IMR-90 (cell line): ENCODE measurements around the gene TMEM191B.
"Not testable (repeated sequence)": the region's sequence is repeated elsewhere in the genome, so short reads cannot be mapped to it uniquely, and the experiment has no call there.

Experiments
- CHD1 ChIP-seq: IDR thresholded peaks from 2 replicates; pipeline ENCODE4 v1.6.1; 2012; ENCODE audit warnings: low read depth, low read length, improper control_type of control experiment
- POLR2A ChIP-seq: IDR thresholded peaks from 2 replicates; pipeline ENCODE4 v1.6.1; 2012; ENCODE audit warnings: mild to moderate bottlenecking, low read depth, low read length
- RAD21 ChIP-seq: IDR thresholded peaks from 2 replicates; pipeline ENCODE4 v1.6.1; 2012; ENCODE audit warnings: low read length, improper control_type of control experiment
- RFX5 ChIP-seq: IDR thresholded peaks from 2 replicates; pipeline ENCODE4 v1.8.0; 2012; ENCODE audit warnings: low read depth, mild to moderate bottlenecking, low read length, moderate library complexity
- SMC3 ChIP-seq: fragments of 150-350 bp; IDR thresholded peaks from 2 replicates; pipeline ENCODE4 v1.6.1; 2016; ENCODE audit warnings: low read depth, mild to moderate bottlenecking, antibody characterized with exemption, low read length, moderate library complexity
- TF ChIP-seq, protein P1 (sequence below): conservative IDR thresholded peaks from 2 replicates; pipeline ENCODE4 v1.5.1; 2012; ENCODE audit warnings: mild to moderate bottlenecking, low read depth, low read length, improper control_type of control experiment

DNA sequence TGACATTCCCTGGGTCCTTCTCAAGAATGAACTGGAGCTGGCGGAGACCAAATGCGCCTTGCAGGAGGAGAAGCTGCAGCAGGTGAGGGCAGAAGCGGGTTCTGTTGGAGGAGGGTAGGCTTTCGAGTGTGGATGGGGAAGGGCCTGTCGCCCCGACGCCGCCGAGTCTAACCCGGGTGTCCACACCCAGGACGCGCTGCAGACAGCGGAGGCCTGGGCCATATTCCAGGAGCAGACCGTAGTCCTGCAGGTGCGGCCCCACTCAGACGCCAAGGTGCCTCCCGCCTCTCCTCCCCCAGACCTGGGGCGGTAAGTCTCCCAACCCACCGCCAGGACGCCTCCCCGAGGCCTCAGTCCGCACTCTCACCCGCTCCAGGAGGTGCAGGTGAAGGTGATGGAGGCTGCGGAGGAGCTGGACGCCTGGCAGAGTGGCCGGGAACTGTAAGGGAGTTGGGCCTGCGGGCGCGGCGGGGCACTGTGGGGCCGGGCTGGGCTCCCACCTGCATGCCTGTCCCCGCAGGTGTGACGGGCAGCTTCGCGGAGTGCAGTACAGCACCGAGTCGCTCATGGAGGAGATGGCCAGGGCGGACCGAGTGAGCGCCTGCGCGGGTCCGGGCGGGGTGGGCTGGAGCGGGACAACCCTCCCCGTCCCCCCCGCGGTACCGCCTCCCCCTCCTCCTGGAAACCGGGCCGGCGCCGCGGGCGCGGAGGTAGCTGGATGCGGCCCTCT lies 2.0 kb downstream of the TMEM191B start:
- TF ChIP-seq, protein P1, sequence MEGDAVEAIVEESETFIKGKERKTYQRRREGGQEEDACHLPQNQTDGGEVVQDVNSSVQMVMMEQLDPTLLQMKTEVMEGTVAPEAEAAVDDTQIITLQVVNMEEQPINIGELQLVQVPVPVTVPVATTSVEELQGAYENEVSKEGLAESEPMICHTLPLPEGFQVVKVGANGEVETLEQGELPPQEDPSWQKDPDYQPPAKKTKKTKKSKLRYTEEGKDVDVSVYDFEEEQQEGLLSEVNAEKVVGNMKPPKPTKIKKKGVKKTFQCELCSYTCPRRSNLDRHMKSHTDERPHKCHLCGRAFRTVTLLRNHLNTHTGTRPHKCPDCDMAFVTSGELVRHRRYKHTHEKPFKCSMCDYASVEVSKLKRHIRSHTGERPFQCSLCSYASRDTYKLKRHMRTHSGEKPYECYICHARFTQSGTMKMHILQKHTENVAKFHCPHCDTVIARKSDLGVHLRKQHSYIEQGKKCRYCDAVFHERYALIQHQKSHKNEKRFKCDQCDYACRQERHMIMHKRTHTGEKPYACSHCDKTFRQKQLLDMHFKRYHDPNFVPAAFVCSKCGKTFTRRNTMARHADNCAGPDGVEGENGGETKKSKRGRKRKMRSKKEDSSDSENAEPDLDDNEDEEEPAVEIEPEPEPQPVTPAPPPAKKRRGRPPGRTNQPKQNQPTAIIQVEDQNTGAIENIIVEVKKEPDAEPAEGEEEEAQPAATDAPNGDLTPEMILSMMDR, result not testable (repeated sequence)
- not testable (repeated sequence) for TF ChIP-seq CHD1, SMC3, RFX5, POLR2A, RAD21
